ENCODE measurements around the gene ANKS1A.

Gene ANKS1A

GRCh38 chr6:35069262-35069661, 180.2 kb downstream of the ANKS1A start:
- TF ChIP-seq CTCF (IDR thresholded peaks at IDR 0.05; ENCODE audit: low read length, missing control alignments), result no peak
- H3K4me3 ChIP-seq (replicated peaks; ENCODE audit: low read depth, low read length), result no peak overlapping the region
- DNase-seq (ENCODE audit: low read depth), result no peak

- no peak for TF ChIP-seq CTCF (IDR thresholded peaks at IDR 0.05; ENCODE audit: low read length, missing control alignments)
- DNase-seq (ENCODE audit: low read depth), result no peak
- no peak overlapping the region for H3K4me3 ChIP-seq (replicated peaks; ENCODE audit: low read depth, low read length)
Measured at GRCh38 chr6:35070111-35070510, 181.1 kb downstream of the ANKS1A start.

GRCh38 chr6:35071347-35071994, 182.4 kb downstream of the ANKS1A start:
- no peak overlapping the region for H3K4me3 ChIP-seq (replicated peaks; ENCODE audit: low read depth, low read length)
- TF ChIP-seq CTCF (IDR thresholded peaks at IDR 0.05; ENCODE audit: low read length, missing control alignments), result no peak
- no peak for DNase-seq (ENCODE audit: low read depth)

GRCh38 chr6:35072051-35072697, 183.1 kb downstream of the ANKS1A start:
- no peak for TF ChIP-seq CTCF (IDR thresholded peaks at IDR 0.05; ENCODE audit: low read length, missing control alignments)
- DNase-seq (ENCODE audit: low read depth), result no peak
- no peak overlapping the region for H3K4me3 ChIP-seq (replicated peaks; ENCODE audit: low read depth, low read length)

GRCh38 chr6:35072698-35073055, 183.6 kb downstream of the ANKS1A start:
- DNase-seq (ENCODE audit: low read depth), result no peak
- TF ChIP-seq CTCF (IDR thresholded peaks at IDR 0.05; ENCODE audit: low read length, missing control alignments), result no peak

GRCh38 chr6:35073211-35073610, 184.2 kb downstream of the ANKS1A start:
- no peak overlapping the region for H3K4me3 ChIP-seq (replicated peaks; ENCODE audit: low read depth, low read length)
- no peak for TF ChIP-seq CTCF (IDR thresholded peaks at IDR 0.05; ENCODE audit: low read length, missing control alignments)
- DNase-seq (ENCODE audit: low read depth), result no peak

More at GRCh38 chr6:35072698-35073055, 183.6 kb downstream of the ANKS1A start:
- H3K4me3 ChIP-seq (replicated peaks; ENCODE audit: low read depth, low read length), result no peak overlapping the region

Data from fibroblast of pulmonary artery (primary cell).